Activated gamma-delta T cell treated with Interleukin-2 at 50 U/mL for 16 hours (primary cell): ENCODE results near the gene GAGE2A.
A peak's percentile ranks its signal among the peaks of the same experiment; 100 is the strongest.
"Not testable (repeated sequence)": the region's sequence is repeated elsewhere in the genome, so short reads cannot be mapped to it uniquely, and the experiment has no call there.

Source experiments
- DNase-seq: peaks from one replicate; pipeline ENCODE4 v3.0.0-alpha.2; 2020

GAGE2A gene

GRCh38 chrX:49589196-49589595, at the start of gene GAGE2A:
TSS of gene GAGE2A (plus strand) at chrX:49589496. CDS start at chrX:49590651, 1,155 bp downstream.
- not testable (repeated sequence) for DNase-seq

GRCh38 chrX:49541433-49541832, 47.9 kb upstream of the GAGE2A start, which contains the start of gene GAGE12D:
TSS of gene GAGE12D (plus strand) at chrX:49541733. CDS start at chrX:49542888, 1,155 bp downstream.
- DNase-seq = not testable (repeated sequence)

- DNase-seq = not testable (repeated sequence)
Observed at GRCh38 chrX:49550989-49551388, 38.3 kb upstream of the GAGE2A start, which contains the start of gene GAGE12E. TSS of gene GAGE12E (plus strand) at chrX:49551289. CDS start at chrX:49552444, 1,155 bp downstream.

GRCh38 chrX:49560542-49560941, 28.8 kb upstream of the GAGE2A start, which contains the start of gene GAGE12F:
TSS of gene GAGE12F (plus strand) at chrX:49560842. CDS start at chrX:49561997, 1,155 bp downstream.
- DNase-seq = not testable (repeated sequence)

- DNase-seq = not testable (repeated sequence)
Observed at GRCh38 chrX:49568728-49569127, 20.6 kb upstream of the GAGE2A start.

GRCh38 chrX:49569152-49569551, 20.1 kb upstream of the GAGE2A start:
- not testable (repeated sequence) for DNase-seq

- not testable (repeated sequence) for DNase-seq
Observed at GRCh38 chrX:49570100-49570499, 19.2 kb upstream of the GAGE2A start, which contains the start of gene GAGE12G. TSS of gene GAGE12G (plus strand) at chrX:49570400. CDS start at chrX:49571555, 1,155 bp downstream.

- not testable (repeated sequence) for DNase-seq
Observed at GRCh38 chrX:49579649-49580048, 9.6 kb upstream of the GAGE2A start, which contains the start of gene GAGE12H. TSS of gene GAGE12H (plus strand) at chrX:49579949. CDS start at chrX:49581104, 1,155 bp downstream.

- DNase-seq = peak; percentile 4
Observed at GRCh38 chrX:49589769-49590478, 628 bp downstream of the GAGE2A start.

GRCh38 chrX:49590488-49590887, 1.2 kb downstream of the GAGE2A start:
- not testable (repeated sequence) for DNase-seq

- DNase-seq = not testable (repeated sequence)
Observed at GRCh38 chrX:49598720-49599119, 9.4 kb downstream of the GAGE2A start, which contains the start of gene GAGE1. TSS of gene GAGE1 (plus strand) at chrX:49599020. CDS start at chrX:49600175, 1,155 bp downstream.

- no peak for DNase-seq
Observed at GRCh38 chrX:49610718-49611310, 21.5 kb downstream of the GAGE2A start.

GRCh38 chrX:49618574-49618973, 29.3 kb downstream of the GAGE2A start:
- no peak for DNase-seq

- DNase-seq = peak; percentile 9
Observed at GRCh38 chrX:49627086-49627777, 37.9 kb downstream of the GAGE2A start.

GRCh38 chrX:49644991-49645637, 55.8 kb downstream of the GAGE2A start:
- no peak for DNase-seq
